NCI-H2107 (cell line): ENCODE measurements around the gene IBTK.
A peak's percentile ranks its signal among the peaks of the same experiment; 100 is the strongest.
"Not testable (repeated sequence)": the region's sequence is repeated elsewhere in the genome, so short reads cannot be mapped to it uniquely, and the experiment has no call there.

Experiments used
- DNase-seq: peaks from one replicate; lab custom pipeline; 2025; lab: John Stamatoyannopoulos, UW

The IBTK gene

DNA sequence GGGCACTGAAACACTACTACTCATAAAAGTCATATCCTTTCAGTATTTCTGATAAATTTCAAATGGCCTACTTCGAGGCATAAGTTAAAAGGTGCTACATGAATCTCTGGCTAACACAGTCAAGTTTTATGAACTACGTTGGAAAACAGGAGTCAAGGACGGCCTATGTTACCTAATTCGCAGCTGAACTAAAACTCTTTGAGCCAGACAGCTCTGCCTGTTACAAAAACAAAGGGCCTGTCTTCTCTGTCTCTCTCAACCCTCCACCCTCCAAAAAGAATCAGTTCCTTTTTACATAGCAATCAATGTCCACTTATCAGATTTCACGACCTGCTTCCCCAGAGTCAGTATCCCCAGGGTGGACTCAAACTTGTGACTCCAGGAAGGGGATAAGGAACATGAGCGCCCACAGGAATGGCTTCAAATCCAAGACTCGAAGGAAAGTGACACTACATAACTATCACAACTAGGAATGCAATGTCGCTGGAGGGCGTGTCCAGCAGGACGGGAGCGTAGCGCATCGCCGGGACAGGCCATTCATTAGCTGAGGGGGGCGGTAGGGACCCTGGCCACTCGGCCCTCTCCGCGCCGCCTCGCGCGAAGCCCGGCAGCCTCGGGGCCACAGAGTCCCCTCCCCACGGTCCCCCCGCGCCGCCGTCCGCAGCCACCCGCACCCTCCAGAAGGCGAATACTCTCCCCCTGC lies 591 bp downstream of the IBTK start:
- DNase-seq = peak; percentile 5

DNA sequence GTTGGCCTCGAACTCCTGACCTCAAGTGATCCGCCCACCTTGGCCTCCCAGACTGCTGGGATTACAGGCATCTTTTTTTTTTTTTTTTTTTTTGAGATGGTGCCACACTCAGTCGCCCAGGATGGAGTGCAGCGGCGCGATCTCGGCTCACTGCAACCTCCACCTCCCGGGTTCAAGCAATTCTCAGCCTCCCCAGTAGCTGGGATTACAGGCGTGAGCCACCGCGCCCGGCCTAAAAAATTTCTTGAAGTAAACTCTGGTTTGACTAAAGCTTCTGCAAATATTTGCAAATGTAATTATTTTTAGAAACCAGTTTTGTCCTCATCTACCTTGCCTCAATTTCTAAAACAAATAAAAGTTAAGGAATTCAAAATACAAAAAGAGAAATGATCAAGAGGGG lies 1.2 kb downstream of the IBTK start:
- no peak for DNase-seq

DNA sequence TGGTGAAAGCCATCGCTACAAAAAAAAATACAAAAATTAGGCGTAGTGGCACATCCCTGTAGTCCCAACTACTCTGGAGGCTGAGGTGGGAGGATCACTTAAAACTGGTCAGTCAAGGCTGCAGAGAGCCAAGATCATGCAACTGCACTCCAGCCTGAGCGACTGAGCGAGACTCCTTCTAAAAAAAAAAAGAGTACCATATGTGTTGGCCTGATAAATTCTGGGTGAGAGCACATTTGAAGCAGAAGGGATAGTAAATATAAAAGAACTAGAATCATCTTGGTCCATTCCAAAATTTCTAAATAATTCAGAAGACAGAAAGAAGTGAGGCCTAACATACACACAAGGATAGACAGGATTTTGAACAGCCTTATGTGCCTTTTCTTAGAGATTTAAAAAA lies 2.2 kb downstream of the IBTK start:
- no peak for DNase-seq

DNA sequence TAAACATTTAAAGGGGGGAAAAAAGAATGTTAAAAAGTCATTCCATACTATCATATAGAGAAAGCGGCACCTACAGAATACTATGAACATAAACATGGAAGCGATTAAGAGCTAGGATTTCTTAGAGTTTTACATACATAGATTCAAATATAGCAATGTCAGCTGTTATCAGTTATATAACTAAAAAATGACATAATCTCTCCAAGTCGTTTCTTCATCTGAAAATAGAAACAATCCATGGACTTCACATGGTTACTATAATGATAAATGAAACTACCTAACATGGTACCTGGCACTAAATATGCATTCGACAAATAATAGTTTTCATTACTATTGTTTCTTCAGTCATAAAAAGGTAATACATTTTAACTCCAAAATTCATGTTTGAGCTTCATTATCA lies 3.7 kb downstream of the IBTK start:
- DNase-seq = no peak

DNA sequence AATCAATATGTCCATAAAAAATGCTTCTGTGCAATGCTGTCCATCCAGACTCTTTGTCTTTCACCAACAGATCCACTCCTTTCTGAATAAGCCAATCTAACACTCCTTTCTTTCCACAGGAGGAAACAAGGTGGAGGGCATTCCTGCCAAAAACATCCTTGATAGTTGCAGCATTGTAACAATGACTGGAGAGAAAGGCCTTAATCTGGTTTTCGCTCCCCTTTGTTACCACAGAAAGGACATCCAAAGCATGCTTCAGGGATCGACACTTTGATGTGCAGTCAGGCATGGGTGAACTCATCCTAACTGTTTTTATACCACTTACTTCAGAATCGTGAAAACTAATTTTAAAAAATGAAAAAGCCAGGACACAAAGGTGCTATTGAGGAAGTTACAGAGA lies 7.4 kb downstream of the IBTK start:
- DNase-seq = no peak

DNA sequence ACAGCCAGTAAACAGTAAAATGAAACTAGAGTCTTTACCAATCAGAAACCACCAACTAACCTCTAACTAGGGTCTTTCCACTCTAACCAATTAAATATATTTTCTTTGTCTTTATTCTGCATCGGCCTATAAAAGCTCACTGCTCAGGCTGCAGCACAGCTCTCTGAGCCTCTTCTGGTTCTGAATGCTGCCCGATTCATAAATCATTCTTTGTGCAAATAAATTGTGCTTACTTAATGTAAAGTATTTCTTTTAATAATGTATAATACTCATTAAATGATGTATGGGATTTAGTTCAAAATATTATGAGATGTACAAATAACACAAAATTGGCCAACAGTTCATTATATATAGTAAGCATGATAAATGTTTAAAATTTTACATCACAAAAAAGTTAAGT lies 7.9 kb downstream of the IBTK start:
- no peak for DNase-seq

DNA sequence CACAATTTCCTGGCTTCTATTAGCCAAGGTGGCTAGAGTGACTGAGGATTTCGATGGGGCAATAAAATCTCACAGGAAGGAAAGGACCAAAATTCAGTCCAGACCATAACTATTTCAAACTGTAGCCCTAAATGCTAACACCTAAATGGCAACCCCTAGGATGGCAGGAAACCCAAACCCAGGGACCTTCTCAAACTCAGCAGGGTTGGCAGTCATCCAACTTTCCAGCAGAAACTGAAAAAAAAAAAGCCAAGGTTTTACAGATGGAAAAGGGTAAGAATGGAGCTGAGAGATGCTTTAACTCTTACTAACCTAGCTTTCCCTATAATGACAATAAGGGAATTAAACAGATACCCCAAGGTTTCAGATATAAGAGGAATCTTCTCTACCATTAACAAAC lies 10.5 kb downstream of the IBTK start:
- DNase-seq = no peak

DNA sequence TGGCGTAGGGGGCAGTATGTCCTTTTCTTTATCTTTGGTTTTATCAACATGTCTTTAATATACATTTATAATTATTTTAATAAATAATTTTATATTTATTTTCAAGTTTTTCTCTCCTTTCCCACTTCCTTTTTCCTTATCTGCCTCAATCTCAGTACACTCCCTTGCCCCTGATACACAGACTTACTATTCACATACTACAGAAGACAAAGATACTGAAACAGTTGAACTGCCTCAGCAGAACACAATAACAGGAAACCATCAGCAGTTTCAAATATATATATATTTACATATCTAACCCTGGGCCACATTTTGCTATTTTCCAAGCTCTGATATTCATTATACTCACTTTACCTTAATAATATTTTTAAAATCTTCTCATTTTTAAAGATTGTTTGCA lies 19.8 kb downstream of the IBTK start:
- no peak for DNase-seq

DNA sequence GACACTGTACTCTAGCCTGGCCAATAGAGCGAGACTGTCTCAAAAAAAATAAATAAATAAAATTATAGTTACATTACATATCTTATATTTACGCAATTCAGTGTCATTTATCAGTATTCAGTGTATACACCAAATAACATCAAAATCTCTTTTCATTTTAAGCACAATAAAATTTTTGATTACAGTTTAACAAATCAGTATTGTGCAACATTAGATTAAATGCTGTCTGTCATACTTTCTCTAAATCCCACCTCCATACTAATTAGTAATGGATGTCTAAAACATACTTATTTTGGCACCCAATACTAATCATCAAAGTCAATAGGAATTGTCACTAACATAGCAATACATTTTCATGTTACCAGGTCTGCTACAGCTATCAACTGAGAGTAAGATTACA lies 27.4 kb downstream of the IBTK start:
- DNase-seq = no peak

DNA sequence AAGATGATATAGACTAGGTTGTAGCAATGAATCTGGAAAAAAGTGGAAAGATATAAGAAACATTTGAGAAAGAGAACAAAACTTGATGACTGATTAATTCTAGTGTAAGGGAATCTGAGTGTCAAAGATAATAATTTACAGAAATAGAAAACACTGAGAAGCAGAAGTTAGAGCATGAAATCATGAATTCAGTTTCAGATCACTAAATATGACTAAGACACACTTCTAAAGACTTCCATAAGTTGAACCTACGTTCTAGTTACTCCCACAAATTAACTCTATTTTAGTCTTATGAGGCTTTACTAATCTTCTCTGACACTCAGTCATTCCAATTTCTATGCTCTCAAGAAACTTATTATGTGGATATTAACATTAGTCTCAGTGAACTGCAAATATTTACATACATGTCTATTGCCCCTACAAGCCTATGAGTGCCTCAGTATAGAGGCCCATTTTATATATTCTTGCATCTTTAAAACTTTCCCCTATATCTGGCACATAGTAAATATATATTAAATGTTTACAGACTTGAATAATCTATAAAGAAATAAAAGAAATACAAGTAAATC lies 30.4 kb downstream of the IBTK start:
- no peak for DNase-seq

DNA sequence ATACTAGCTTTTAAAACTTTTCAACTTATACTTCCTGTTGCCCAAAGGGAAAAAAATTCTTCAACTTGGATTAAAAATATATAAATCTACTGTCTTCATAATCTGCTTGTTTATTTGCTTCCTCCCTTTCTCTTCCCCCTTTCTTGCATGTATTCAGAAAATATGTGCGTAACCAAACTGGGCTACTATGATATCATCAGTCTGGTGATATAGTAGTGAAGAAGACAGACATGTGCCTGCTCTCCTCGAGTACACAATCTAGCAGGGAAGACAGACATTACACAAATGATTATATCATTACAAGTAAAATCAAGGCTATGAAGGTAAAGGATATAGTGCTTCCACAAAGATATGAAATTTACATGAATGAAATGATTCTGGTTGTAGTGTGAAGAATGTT lies 31.0 kb downstream of the IBTK start:
- no peak for DNase-seq

DNA sequence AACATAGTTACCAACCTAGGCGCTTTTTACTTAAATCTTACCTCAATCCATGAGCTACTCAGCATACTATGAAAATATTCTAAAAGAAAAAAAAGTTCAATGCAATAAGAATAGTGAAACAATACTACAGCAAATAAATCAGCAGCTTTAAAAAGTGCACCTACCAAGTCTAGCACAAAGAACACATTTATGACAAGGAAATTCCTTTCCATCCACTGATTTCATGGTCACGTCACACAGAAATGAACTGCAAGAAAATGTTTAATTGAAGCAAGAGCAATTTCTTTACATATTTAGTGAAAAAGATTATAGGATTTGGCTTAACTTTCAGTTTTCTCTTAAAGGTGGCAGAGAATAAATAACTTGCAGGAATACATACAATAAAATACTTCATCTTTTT lies 36.2 kb downstream of the IBTK start:
- no peak for DNase-seq

DNA sequence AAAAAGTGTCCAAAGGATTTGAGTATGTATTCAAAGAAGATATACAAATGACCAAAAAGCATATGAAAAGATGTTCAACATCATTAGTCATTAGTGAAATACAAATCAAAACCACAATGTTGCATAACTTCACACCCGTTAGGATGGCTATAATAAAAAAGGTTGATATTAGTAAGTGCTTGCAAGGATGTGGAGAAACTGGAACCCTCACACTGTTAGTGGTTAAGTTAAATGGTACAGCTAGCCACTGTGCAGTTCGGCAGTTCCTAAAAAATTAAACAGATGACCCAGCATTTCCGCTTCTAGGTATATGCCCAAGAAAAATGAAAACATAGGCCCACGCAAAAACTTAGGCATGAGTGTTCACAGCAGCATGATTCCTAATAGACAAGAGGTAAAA lies 38.6 kb downstream of the IBTK start:
- DNase-seq = no peak

DNA sequence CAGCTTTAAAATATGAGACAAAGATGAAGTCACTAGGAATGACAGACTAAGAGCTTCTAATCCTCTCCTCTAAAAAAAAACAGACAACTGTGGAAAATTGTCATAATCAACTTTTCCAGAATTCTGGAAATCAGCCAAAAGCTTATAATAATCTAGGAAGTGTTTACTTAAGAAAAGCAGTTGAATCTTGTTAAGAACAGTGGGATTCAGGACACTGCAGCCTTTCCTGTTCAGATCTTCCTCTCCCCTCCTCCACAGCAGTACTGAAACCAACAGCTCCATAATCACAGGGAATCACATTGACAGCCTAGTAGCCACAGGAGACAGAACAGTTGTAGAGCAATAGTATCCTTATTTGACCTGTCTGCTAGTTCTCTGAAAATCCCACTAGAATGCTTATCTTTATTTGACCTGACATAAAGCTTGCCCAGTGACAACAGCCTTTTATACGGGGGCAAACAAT lies 41.6 kb downstream of the IBTK start:
- no peak for DNase-seq

DNA sequence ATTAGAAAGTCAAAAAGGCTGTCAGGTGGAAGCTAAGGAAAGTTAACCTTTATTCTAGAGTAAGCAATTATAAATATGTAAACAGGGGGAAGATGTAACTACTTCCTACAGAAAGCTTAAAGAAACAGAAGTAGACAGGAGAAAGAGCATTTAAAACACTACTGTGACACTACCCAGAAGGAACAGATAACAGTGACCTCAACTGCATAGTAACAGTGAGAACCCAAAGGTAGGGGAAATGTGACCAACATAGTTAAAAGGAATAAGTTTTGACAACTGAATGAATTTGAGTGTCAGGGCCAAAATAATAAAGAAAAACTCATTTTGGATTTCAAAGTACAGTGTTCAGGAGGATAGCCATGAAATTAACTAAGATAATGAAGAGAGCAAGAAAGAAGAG lies 43.5 kb downstream of the IBTK start:
- DNase-seq = no peak

DNA sequence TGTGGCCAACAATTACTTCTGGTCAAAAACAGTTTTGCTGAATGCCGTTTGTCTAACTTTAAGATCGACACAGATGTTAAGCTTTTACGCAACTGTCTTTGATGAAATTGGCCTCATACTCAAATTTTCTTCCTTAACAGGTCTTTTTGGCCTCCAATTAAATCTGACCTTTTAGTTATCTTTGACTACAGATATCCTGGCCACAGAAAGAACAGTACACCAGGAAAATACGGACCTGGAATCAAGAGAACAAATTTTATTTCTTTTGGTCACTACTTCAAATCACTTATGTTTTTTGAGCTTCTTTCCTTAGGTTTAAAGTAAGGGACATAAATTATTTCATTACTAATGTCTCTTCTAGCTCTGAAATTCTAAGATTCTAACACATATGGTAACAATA lies 49.8 kb downstream of the IBTK start:
- DNase-seq = no peak

DNA sequence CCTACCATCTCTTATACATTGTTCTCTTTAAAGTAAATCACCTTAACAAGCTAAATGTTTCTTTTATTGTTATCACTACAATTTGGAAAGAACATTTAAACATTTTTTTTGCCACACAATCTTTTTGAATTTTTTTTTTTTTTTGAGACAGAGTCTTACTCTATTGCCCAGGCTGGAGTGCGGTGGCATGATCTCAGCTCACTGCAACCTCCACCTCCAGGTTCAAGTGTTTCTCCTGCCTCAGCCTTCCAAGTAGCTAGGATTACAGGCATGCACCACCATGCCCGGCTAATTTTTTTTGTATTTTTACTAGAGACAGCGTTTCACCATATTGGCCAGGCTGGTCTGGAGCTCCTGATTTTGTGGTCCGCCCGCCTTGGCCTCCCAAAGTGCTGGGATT lies 50.3 kb downstream of the IBTK start:
- not testable (repeated sequence) for DNase-seq

DNA sequence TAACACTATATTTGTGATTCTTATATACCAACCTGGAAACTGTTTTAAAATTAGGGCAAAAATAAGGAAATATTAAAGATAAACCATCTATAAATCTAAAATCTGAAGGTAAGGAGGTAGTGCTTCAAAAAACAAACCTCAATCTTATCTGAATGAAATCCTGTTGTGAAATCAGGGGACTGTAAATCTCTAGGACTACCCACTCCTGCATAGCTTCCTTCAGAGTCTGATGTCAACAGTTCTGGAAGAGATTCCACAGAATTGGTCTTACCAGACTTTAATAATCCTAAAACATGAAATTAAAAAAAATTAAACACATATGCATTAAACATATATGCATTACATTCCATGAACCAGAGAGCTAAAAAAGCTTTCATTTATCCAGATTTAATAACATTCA lies 51.4 kb downstream of the IBTK start:
- no peak for DNase-seq

DNA sequence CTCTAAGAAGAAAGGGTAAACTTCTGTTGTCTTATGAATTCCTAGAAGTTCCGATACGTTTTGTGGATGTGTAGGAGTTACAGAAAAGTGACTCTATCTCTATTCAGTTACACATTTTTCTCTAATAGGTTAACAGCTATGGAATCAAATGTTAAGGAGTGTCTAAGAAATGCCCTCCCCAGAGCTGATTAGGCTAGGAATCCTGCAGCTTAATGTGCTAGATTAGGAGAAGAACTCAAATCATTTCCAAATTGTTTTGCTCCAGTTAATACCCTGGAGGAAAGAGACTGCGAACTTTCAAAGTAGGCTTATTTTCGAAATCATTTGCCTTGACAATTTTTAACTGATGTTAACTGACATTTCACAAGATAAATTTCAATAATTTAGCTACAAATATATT lies 51.9 kb downstream of the IBTK start:
- no peak for DNase-seq

DNA sequence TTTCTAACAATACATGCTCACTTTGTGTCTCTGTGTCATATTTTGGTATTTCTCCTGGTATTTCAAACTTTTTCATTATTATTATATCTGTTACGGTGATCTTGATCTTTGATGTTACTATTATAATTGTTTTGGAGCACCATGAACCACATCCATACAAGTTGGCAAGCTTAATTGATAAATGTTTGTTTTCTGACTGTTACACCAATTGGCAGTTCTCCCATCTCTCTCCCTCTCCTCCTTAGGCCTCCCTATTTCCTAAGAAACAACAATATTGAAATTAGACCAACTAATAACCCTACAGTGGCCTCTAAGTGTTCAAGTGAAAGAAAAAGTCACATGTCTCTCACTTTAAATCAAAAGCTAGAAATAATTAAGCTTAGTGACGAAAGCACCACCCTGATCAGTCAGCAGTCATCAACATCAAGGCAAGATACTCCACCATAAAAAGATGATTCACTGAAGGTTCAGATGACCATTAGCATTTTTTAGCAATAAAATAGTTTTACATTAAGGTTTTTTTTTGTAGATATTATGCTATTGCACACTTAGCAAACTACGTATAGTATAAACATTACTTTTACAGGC lies 61.5 kb downstream of the IBTK start:
- no peak for DNase-seq

DNA sequence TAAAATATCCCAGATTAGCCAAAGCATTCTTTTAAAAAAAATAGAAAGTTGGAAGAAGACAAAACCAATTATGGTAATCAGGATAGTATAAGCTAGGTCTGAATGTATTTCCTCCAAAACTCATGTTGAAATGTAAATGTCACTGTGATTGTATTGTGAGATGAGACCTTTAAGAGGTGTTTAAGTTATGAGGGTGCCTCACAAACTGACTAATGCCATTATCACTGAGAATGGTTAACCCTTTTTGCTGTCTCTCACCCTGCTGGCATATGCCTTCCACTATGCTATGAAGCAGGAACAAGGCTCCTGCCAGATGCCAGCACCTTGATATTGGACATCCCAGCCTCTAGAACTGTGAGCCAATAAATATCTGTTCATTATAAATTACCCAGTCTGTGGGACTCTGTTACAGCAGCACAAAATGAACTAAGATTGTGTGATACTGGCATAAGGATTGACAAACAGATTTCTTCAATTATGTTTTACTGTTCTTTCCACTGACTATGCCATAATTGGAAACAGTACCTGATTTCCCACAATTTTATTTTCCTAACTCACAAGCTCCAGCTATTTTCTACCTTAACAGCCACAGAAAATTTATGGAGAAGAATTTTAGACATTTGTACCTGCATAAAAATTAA lies 63.8 kb downstream of the IBTK start:
- DNase-seq = no peak

DNA sequence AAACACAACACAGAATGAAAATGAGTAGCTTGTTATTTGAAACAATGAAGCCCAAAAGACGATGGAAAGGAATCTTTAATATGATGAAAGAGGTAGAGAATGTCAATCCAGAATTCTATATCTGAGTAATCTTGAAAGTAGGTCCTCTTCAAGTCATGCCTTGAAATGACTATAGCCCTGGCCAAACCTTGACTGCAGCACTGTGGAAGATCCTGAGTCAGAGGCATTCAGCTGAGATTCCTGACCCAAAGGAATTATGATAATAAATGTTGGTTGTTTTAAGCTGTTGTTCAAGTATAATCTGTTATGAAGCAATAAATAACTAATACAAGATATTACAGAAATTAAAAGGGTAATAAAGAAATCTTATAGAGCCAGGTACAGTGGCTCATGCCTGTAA lies 64.8 kb downstream of the IBTK start:
- no peak for DNase-seq

DNA sequence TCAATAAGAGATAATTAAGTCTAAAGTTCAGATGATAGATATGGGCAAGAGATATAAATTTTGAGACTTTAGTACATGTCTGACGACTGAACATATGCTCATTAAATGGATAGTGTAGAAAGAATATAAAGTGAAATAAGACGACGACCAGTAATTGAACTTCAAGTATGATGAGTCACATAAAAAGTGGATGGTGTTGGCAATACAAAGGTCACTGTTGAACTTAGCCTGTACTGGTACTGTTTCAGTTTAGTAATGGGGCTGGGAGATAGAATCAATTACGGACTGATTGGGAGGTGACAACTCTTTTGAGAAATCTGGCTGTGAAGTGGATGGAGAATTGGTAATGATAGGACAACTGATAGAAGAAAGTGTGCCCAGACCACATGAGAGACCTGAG lies 68.1 kb downstream of the IBTK start:
- DNase-seq = no peak

DNA sequence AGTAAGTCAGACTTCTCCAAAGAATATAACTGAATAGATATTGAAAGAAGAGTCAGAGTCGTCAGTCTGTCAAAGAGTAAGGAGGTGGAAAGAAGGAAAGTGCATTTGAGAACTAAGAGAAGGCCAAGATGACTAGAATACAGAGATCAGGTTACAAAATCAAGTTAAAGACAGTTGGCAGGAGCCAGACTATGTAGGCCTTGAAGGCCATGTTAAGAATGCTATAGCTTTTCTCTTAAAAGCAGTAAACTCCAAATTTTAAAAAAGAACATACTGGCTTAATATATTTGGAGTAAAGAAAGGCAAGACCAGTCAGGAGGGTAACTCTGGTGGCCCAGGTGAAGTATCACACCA lies 68.8 kb downstream of the IBTK start:
- DNase-seq = no peak
